HG02885 (cell line): ENCODE results near the gene SH2B3.

Experiments
- ATAC-seq: cut with Tn5 transposase; IDR thresholded peaks from one replicate; pipeline ENCODE4 v1.9.1; 2021; ENCODE audit warnings: mild to moderate bottlenecking; ENCODE audit not compliant: unreplicated experiment, poor library complexity

Gene SH2B3

GRCh38 chr12:111408116-111408440, 2.4 kb downstream of the SH2B3 start:
- ATAC-seq = no peak

- ATAC-seq = no peak
Observed at GRCh38 chr12:111408686-111409402, 3.1 kb downstream of the SH2B3 start.

- ATAC-seq = no peak
Observed at GRCh38 chr12:111409403-111409779, 3.7 kb downstream of the SH2B3 start.

GRCh38 chr12:111409780-111410430, 4.2 kb downstream of the SH2B3 start:
- ATAC-seq = no peak

- no peak for ATAC-seq
Observed at GRCh38 chr12:111410431-111411184, 4.9 kb downstream of the SH2B3 start.

- ATAC-seq = no peak
Observed at GRCh38 chr12:111411185-111411764, 5.6 kb downstream of the SH2B3 start.

GRCh38 chr12:111412007-111412829, 6.5 kb downstream of the SH2B3 start:
- no peak for ATAC-seq

GRCh38 chr12:111412830-111413441, 7.2 kb downstream of the SH2B3 start:
- no peak for ATAC-seq

GRCh38 chr12:111413442-111414086, 7.8 kb downstream of the SH2B3 start:
- no peak for ATAC-seq

GRCh38 chr12:111414711-111415252, 9.1 kb downstream of the SH2B3 start:
- no peak for ATAC-seq

- ATAC-seq = no peak
Observed at GRCh38 chr12:111417290-111417689, 11.6 kb downstream of the SH2B3 start.

- no peak for ATAC-seq
Observed at GRCh38 chr12:111417784-111418593, 12.3 kb downstream of the SH2B3 start.

GRCh38 chr12:111418594-111418880, 12.8 kb downstream of the SH2B3 start:
- no peak for ATAC-seq

- ATAC-seq = no peak
Observed at GRCh38 chr12:111419784-111420183, 14.1 kb downstream of the SH2B3 start.

GRCh38 chr12:111420494-111420893, 14.8 kb downstream of the SH2B3 start:
- ATAC-seq = no peak

GRCh38 chr12:111424189-111424792, 18.6 kb downstream of the SH2B3 start:
- ATAC-seq = no peak

GRCh38 chr12:111424793-111425251, 19.1 kb downstream of the SH2B3 start:
- ATAC-seq = no peak

GRCh38 chr12:111425655-111426054, 19.9 kb downstream of the SH2B3 start:
- ATAC-seq = no peak
